ENCODE measurements around the gene PPIC. TPM values are rescaled to one million over a fixed set of nuclear protein-coding genes. Genes with fewer than 3 reads are reported as not detected.

PPIC gene
- total RNA-seq, 2 experiments from 2014 or later, result not detected

DNA sequence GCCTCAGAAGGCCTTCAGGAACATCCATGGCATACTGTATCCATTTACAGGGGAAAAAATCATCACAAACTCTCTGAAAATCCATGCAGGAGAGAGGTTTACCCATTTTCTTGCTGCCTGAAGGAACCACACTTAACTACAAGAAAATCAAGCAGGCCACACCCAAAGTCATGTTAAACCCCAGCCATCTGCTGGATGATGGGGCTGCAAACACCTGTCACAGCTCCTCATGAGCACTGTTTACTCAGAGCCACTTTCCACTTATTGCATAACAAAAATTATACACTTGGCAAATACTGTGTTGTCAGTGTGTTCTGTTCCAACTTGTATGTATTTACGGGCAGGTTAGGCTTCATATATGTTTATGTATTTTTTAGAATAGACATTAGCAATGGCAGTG is 35.8 kb downstream of the PPIC start:
- Histone ChIP-seq H3K4me1 (ENCODE audit: insufficient read depth, low read length) (no peaks in the 10 kb centered on the region), H3K4me3 (ENCODE audit: low read length) (no peak overlapping the region), H3K9me3 (ENCODE audit: control insufficient read depth in 1 of 2, insufficient read depth in 1 of 2, low read length in 2 of 2) (no peaks in the 10 kb centered on the region), H3K27me3 (ENCODE audit: control insufficient read depth in 1 of 2, insufficient read depth in 2 of 2, low read length in 2 of 2) (no peaks in the 10 kb centered on the region), H3K36me3 (ENCODE audit: insufficient read depth, low read length) (no peaks in the 10 kb centered on the region), H3K27ac (ENCODE audit: low read depth in 1 of 2, low read length in 2 of 2) (no peak overlapping the region)
- POLR2A ChIA-PET, result no interaction called here
- TF ChIP-seq, protein P1, sequence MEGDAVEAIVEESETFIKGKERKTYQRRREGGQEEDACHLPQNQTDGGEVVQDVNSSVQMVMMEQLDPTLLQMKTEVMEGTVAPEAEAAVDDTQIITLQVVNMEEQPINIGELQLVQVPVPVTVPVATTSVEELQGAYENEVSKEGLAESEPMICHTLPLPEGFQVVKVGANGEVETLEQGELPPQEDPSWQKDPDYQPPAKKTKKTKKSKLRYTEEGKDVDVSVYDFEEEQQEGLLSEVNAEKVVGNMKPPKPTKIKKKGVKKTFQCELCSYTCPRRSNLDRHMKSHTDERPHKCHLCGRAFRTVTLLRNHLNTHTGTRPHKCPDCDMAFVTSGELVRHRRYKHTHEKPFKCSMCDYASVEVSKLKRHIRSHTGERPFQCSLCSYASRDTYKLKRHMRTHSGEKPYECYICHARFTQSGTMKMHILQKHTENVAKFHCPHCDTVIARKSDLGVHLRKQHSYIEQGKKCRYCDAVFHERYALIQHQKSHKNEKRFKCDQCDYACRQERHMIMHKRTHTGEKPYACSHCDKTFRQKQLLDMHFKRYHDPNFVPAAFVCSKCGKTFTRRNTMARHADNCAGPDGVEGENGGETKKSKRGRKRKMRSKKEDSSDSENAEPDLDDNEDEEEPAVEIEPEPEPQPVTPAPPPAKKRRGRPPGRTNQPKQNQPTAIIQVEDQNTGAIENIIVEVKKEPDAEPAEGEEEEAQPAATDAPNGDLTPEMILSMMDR (IDR thresholded peaks at IDR 0.05), result no peak
- Mint-ChIP-seq H3K27ac (no peak overlapping the region), H3K27me3 (no peaks in the 10 kb centered on the region), H3K36me3 (ENCODE audit: low read depth) (no peaks in the 10 kb centered on the region), H3K4me3 (no peak overlapping the region), H3K9me3 (no peaks in the 10 kb centered on the region), H3K4me1 (ENCODE audit: low read depth) (no peaks in the 10 kb centered on the region)
- intact Hi-C loops (cut with DNase I, micrococcal nuclease), result no loop called here
- ATAC-seq (ENCODE audit: poor library complexity), result no peak
- CTCF ChIA-PET, result no interaction called here
- DNase-seq, result no peak

DNA sequence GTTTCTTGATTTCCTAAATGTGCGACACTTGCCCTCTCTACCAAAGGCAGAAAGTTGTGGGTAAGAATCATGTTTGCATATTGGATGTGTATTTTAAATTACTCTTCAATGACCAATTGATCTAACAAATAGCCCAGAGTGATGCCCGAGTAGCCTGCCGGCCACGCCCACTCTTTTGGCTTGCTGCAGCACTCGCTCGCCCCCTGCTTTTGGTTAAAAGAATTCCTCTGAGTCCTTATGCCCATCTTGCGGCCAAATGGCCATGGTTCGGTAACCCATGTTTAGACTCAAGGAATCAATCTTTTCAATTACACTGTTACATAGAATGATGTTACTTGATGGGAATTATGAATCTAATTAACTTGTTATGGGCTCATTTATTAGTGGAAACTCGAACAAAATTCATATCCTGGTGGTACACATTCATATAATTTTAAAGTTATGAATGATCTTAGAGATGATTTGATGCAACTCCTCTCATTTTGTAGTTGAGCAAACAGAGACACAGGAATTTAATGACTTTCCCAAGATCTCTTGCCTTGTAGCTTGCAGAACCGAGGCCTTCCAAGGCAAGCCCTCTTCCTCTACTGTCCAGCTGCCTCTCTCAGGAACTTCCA is 36.5 kb downstream of the PPIC start:
- TF ChIP-seq, protein P1 (IDR thresholded peaks at IDR 0.05), result peak; percentile 30

DNA sequence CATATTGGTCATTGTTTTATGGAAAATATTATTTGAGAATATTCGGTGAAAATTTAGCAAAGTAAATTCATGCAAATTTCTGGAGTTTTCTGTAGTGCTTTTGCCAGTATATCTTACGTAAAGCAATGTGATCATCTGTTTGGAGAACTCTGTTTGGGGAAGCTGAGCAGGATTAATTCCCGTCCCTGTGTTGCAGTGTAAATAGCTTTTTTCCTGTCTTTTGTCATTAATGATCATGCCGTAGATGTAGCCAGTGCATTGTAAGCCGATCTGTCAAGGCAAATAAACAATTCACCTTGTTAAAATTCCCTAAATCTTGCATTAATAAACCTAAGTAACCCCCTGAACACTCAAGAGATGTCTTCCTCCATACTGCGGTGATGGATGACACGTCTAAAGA is 39.2 kb downstream of the PPIC start:
- ATAC-seq (ENCODE audit: poor library complexity), result no peak

More for the DNA sequence above, 36.5 kb downstream of the PPIC start:
- Histone ChIP-seq H3K27ac (ENCODE audit: low read depth in 1 of 2, low read length in 2 of 2) (no peak overlapping the region), H3K4me3 (ENCODE audit: low read length) (no peak overlapping the region), H3K9me3 (ENCODE audit: control insufficient read depth in 1 of 2, insufficient read depth in 1 of 2, low read length in 2 of 2) (no peaks in the 10 kb centered on the region), H3K27me3 (ENCODE audit: control insufficient read depth in 1 of 2, insufficient read depth in 2 of 2, low read length in 2 of 2) (no peaks in the 10 kb centered on the region), H3K4me1 (ENCODE audit: insufficient read depth, low read length) (no peaks in the 10 kb centered on the region), H3K36me3 (ENCODE audit: insufficient read depth, low read length) (no peaks in the 10 kb centered on the region)
- POLR2A ChIA-PET, result no interaction called here
- Mint-ChIP-seq H3K4me3 (no peak overlapping the region), H3K27ac (no peak overlapping the region), H3K27me3 (no peaks in the 10 kb centered on the region), H3K36me3 (ENCODE audit: low read depth) (no peaks in the 10 kb centered on the region), H3K9me3 (no peaks in the 10 kb centered on the region), H3K4me1 (ENCODE audit: low read depth) (no peaks in the 10 kb centered on the region)
- DNase-seq (peak in 6 of 14 experiments; percentile 2 to 55 (median 28)), ATAC-seq (ENCODE audit: poor library complexity) (no peak)
- intact Hi-C loops (cut with DNase I, micrococcal nuclease), result loop anchor here in 1 of 2 experiments (10.0 kb wide), 1 partner anchor 295 kb away; no protein-coding TSS in a partner anchor
- CTCF ChIA-PET, result no interaction called here

More for the DNA sequence above, 39.2 kb downstream of the PPIC start:
- POLR2A ChIA-PET, result no interaction called here
- no peak overlapping the region for H3K4me3 ChIP-seq (ENCODE audit: low read length)
- CTCF ChIA-PET, result no interaction called here
- Mint-ChIP-seq H3K4me3 (no peak overlapping the region), H3K27me3 (no peaks in the 10 kb centered on the region), H3K4me1 (ENCODE audit: low read depth) (no peaks in the 10 kb centered on the region), H3K36me3 (ENCODE audit: low read depth) (no peaks in the 10 kb centered on the region), H3K27ac (no peak overlapping the region), H3K9me3 (no peaks in the 10 kb centered on the region)
- no peaks in the 10 kb centered on the region for H3K27me3 ChIP-seq (ENCODE audit: control insufficient read depth in 1 of 2, insufficient read depth in 2 of 2, low read length in 2 of 2)
- no peaks in the 10 kb centered on the region for H3K9me3 ChIP-seq (ENCODE audit: control insufficient read depth in 1 of 2, insufficient read depth in 1 of 2, low read length in 2 of 2)
- no peak for DNase-seq
- H3K27ac ChIP-seq (ENCODE audit: low read depth in 1 of 2, low read length in 2 of 2), result no peak overlapping the region
- no peaks in the 10 kb centered on the region for H3K4me1 ChIP-seq (ENCODE audit: insufficient read depth, low read length)
- TF ChIP-seq, protein P1 (IDR thresholded peaks at IDR 0.05), result no peak
- intact Hi-C loops (cut with DNase I, micrococcal nuclease), result loop anchor here in 1 of 2 experiments (10.0 kb wide), 1 partner anchor 292 kb away; no protein-coding TSS in a partner anchor
- H3K36me3 ChIP-seq (ENCODE audit: insufficient read depth, low read length), result no peaks in the 10 kb centered on the region

Data from CD4-positive, alpha-beta T cell (primary cell).